HCT116 (cell line): ENCODE data around the gene CBX8. TPM values are rescaled to one million over a fixed set of nuclear protein-coding genes. Genes with fewer than 3 reads are reported as not detected.
A peak's percentile ranks its signal among the peaks of the same experiment; 100 is the strongest.

Experiments used
- ATAC-seq: fragments of 200-7000 bp; cut with Tn5 transposase; 2 replicates; pipeline ENCODE4 v1.9.1; 2020; ENCODE audit warnings: mild to moderate bottlenecking, moderate library complexity
- BruUV-seq: library from RNA; stranded (reverse); fragments of 400-500 nt; replicated peaks from 2 replicates; lab custom pipeline; 2021; lab: Mats Ljungman, UMichigan
- CTCF ChIA-PET: fragments of 300-600 bp; sonication (Branson Sonifier 250); formaldehyde crosslinking; loops from one replicate; lab custom pipeline; 2021; ENCODE audit warnings: antibody characterized with exemption; lab: Charles Lee
- POLR2A ChIA-PET: fragments of 300-600, 350-600 bp; sonication (Branson Sonifier 250); formaldehyde crosslinking; loops from one replicate; lab custom pipeline; 2021; ENCODE audit warnings: antibody characterized with exemption; lab: Charles Lee
- RAD21 ChIA-PET, 2 experiments: fragments of 300-600 bp; sonication (Branson Sonifier 250); formaldehyde crosslinking; loops; one replicate each; lab custom pipeline; 2023; ENCODE audit warnings: low total read pairs in 2 of 2; ENCODE audit not compliant: uncharacterized antibody in 2 of 2, unreplicated experiment in 2 of 2, low non-redundant PET in 1 of 2; lab: Charles Lee
- DNase-seq: peaks from one replicate; pipeline ENCODE4 v3.0.0-alpha.2; 2010; ENCODE audit warnings: low read depth, low spot score
- H2AFZ ChIP-seq: fragments of 200-600 bp; shearing (Covaris generic), sonication (generic); 2 replicates; pipeline ENCODE4 v1.6.1; 2017; ENCODE audit warnings: low read depth, mixed run types, mixed read lengths, antibody characterized with exemption, low read length; ENCODE audit not compliant: poor library complexity, severe bottlenecking
- H3K27ac ChIP-seq: 2 replicates; pipeline ENCODE4 v1.5.1; 2012; ENCODE audit warnings: low read depth, low read length
- H3K27me3 ChIP-seq: fragments of 200-600 bp; sonication (generic); 2 replicates; pipeline ENCODE4 v1.6.1; 2016; ENCODE audit warnings: mixed run types, low read length, mixed read lengths; ENCODE audit not compliant: insufficient read depth
- H3K36me3 ChIP-seq, 2 experiments: fragments of 200-500 bp in 1 of 2; fragments of 200-600 bp in 1 of 2; sonication (Bioruptor generic) in 1 of 2; sonication (generic) in 1 of 2; 2 replicates each; pipeline versions ENCODE4 v1.5.1 to v1.6.1; 2014 to 2016; ENCODE audit warnings: low read length in 2 of 2, inconsistent platforms in 1 of 2, mixed read lengths in 1 of 2, mixed run types in 1 of 2; ENCODE audit not compliant: insufficient read depth in 2 of 2, control insufficient read depth in 1 of 2
- H3K4me1 ChIP-seq, 2 experiments: fragments of 200-600 bp in 1 of 2; sonication (generic) in 1 of 2; 2 replicates each; pipeline versions ENCODE4 v1.5.1 to v1.6.1; 2012 to 2017; ENCODE audit warnings: low read length in 2 of 2, inconsistent platforms in 1 of 2, mild to moderate bottlenecking in 1 of 2, mixed read lengths in 1 of 2, mixed run types in 1 of 2, moderate library complexity in 1 of 2; ENCODE audit not compliant: insufficient read depth in 2 of 2, control insufficient read depth in 1 of 2
- H3K4me2 ChIP-seq: fragments of 200-600 bp; sonication (generic); 2 replicates; pipeline ENCODE4 v1.6.1; 2017; ENCODE audit warnings: mixed run types, low read length, mixed read lengths
- H3K4me3 ChIP-seq, 2 experiments: fragments of 200-600 bp in 1 of 2; sonication (generic) in 1 of 2; replicated peaks in 1 of 2; 2 replicates each; pipeline ENCODE4 v1.5.1; 2011 to 2016; ENCODE audit warnings: low read length in 2 of 2, control low read depth in 1 of 2, low read depth in 1 of 2, mild to moderate bottlenecking in 1 of 2, mixed read lengths in 1 of 2, mixed run types in 1 of 2
- H3K79me2 ChIP-seq: fragments of 200-600 bp; sonication (generic); 2 replicates; pipeline ENCODE4 v1.6.1; 2017; ENCODE audit warnings: mild to moderate bottlenecking, mixed run types, low read length, moderate library complexity, mixed read lengths; ENCODE audit not compliant: insufficient read depth
- H3K9ac ChIP-seq: fragments of 200-600 bp; sonication (generic); 2 replicates; pipeline ENCODE4 v1.6.1; 2016; ENCODE audit warnings: low read length, mixed read lengths
- H3K9me2 ChIP-seq: fragments of 200-600 bp; sonication (generic), shearing (Covaris generic); 2 replicates; pipeline ENCODE4 v1.6.1; 2017; ENCODE audit warnings: mixed run types, mild to moderate bottlenecking, moderate library complexity; ENCODE audit not compliant: insufficient read depth
- H3K9me3 ChIP-seq, 2 experiments: fragments of 200-500 bp in 1 of 2; fragments of 200-600 bp in 1 of 2; sonication (Bioruptor generic) in 1 of 2; sonication (generic) in 1 of 2; 2 replicates each; pipeline ENCODE4 v1.6.1; 2014 to 2017; ENCODE audit warnings: low read length in 2 of 2, mixed read lengths in 2 of 2, inconsistent platforms in 1 of 2, low read depth in 1 of 2, mild to moderate bottlenecking in 1 of 2, mixed run types in 1 of 2, moderate library complexity in 1 of 2; ENCODE audit not compliant: control insufficient read depth in 1 of 2, insufficient read depth in 1 of 2
- H4K20me1 ChIP-seq: fragments of 200-600 bp; sonication (generic), shearing (Covaris generic); 2 replicates; pipeline ENCODE4 v1.6.1; 2017; ENCODE audit warnings: mixed run types, mild to moderate bottlenecking, moderate library complexity; ENCODE audit not compliant: insufficient read depth
- FOSL1 ChIP-seq: IDR thresholded peaks from 2 replicates; pipeline ENCODE4 v1.6.1; 2012; ENCODE audit warnings: low read depth
- MAX ChIP-seq: IDR thresholded peaks from 2 replicates; pipeline ENCODE4 v1.6.1; 2012
- POLR2AphosphoS5 ChIP-seq: IDR thresholded peaks from 2 replicates; pipeline ENCODE4 v1.6.1; 2011; ENCODE audit warnings: mild to moderate bottlenecking, low read depth, low read length, moderate library complexity
- RAD21 ChIP-seq: IDR thresholded peaks from 2 replicates; pipeline ENCODE4 v1.6.1; 2012; ENCODE audit warnings: low read depth, mild to moderate bottlenecking
- ZBTB33 ChIP-seq: IDR thresholded peaks from 2 replicates; pipeline ENCODE4 v1.6.1; 2011; ENCODE audit warnings: mild to moderate bottlenecking, low read length, moderate library complexity; ENCODE audit not compliant: insufficient replicate concordance; ENCODE audit errors: extremely low read depth
- ZFX ChIP-seq: fragments of 450-650 bp; IDR thresholded peaks from 2 replicates; pipeline ENCODE4 v1.6.1; 2017
- ZNF274 ChIP-seq: fragments of 200-500 bp; sonication (Bioruptor generic); IDR thresholded peaks from 2 replicates; pipeline ENCODE4 v1.6.1; 2014; ENCODE audit warnings: mild to moderate bottlenecking, low read depth, low read length, inconsistent platforms
- intact Hi-C: fragments of 100-400 bp; cut with micrococcal nuclease; formaldehyde crosslinking; loops from 2 replicates; pipeline ENCODE4 v1.10.0; 2022
- total RNA-seq: library from RNA; stranded (reverse); gene quantifications from one replicate; pipeline ENCODE4 v1.2.1, GENCODE V29; 2021; ENCODE audit not compliant: unreplicated experiment

The CBX8 gene
- total RNA-seq, 1 experiment from 2014 or later, result 29.0 TPM

GRCh38 chr17:79832218-79833109, 35.6 kb upstream of the CBX8 start:
- no peak for DNase-seq
- Histone ChIP-seq H3K9ac (0 out of 2 replicates have a peak overlapping the region, but pooled peaks have one; percentile 18), H3K4me1 (peaks cover 52 to 67% of the 10 kb centered on the region in 2 experiments), H3K27ac (no peak overlapping the region; the same call in 1 of the 2 replicates), H3K4me3 (peak overlapping the region in 1 of 2 experiments; percentile 8; a peak in 1 of 4 replicates), H3K9me2 (no peaks in the 10 kb centered on the region), H3K4me2 (peak overlapping the region; percentile 55)
- ChIA-PET CTCF (no interaction called here), RAD21 (no interaction called here)
- peak; percentile 26 for ATAC-seq
- intact Hi-C loops, result no loop called here
- TF ChIP-seq MAX, result no peak
- peak; percentile 60 for TF ChIP-seq POLR2AphosphoS5
- no peak for TF ChIP-seq ZBTB33
- TF ChIP-seq ZNF274, result no peak
- TF ChIP-seq ZFX, result no peak
- TF ChIP-seq RAD21, result no peak
- no peak for TF ChIP-seq FOSL1
- TF ChIP-seq, all 23 proteins: peak for 1
- Histone ChIP-seq H3K36me3 (peaks cover 9 to 18% of the 10 kb centered on the region in 2 experiments; a peak in 2 of 4 replicates), H3K9me3 (no peaks in the 10 kb centered on the region), H4K20me1 (no peaks in the 10 kb centered on the region; the same call in 1 of the 2 replicates), H2AFZ (no peak overlapping the region), H3K79me2 (peaks cover 40% of the 10 kb centered on the region), H3K27me3 (no peaks in the 10 kb centered on the region)
- BruUV-seq, result no TSS peak
- POLR2A ChIA-PET, result no interaction called here
